Measurements from ENCODE around the gene CISH. TPM values are rescaled to one million over a fixed set of nuclear protein-coding genes. Genes with fewer than 3 reads are reported as not detected.

Gene CISH
- total and polyA plus RNA-seq, 10 of the 15 experiments (the other 5 are each of a cell fraction or from before 2014, with no cell fraction given), result 0.21 to 4.4 (median 1.8) TPM

DNA sequence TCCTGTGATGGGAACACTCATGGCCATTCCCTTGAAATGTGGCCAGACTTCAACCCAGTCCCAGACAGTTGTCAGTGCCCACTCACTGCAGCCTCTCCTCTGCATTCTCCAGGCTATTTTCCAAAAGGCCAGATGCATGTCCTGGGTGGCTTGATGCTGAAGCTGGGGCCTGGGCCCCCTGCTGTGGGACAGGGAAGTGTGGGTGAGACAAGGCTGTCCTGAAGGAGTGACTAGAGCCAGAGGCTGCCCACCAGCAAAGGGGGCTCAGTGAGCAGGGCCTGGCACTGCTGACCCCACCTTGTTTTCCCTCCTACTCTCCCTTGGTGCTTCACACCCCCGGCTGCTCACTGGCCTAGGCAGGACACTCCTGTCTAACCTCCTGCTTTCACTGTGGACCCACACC is 11.9 kb downstream of the CISH start:
- Histone ChIP-seq H3K4me2 (ENCODE audit: control insufficient read depth, insufficient read depth) (no peak overlapping the region), H4K20me1 (ENCODE audit: control insufficient read depth, insufficient read depth) (no peaks in the 10 kb centered on the region), H3K9ac (ENCODE audit: control insufficient read depth, insufficient read depth, low read length) (no peak overlapping the region), H3K4me1 (ENCODE audit: control insufficient read depth, insufficient read depth, low read length) (peaks cover 14% of the 10 kb centered on the region), H3K27ac (ENCODE audit: control insufficient read depth, insufficient read depth) (no peak overlapping the region), H3K36me3 (ENCODE audit: control insufficient read depth in 2 of 2, insufficient read depth in 2 of 2, low read length in 1 of 2) (no peaks in the 10 kb centered on the region), H2AFZ (ENCODE audit: control insufficient read depth, low read depth, low read length) (no peak overlapping the region), H3K4me3 (no peak overlapping the region), H3K79me2 (ENCODE audit: control insufficient read depth, insufficient read depth, low read length) (no peaks in the 10 kb centered on the region), H3K9me3 (replicated peaks; ENCODE audit: control insufficient read depth, insufficient read depth, low read length) (no peaks in the 10 kb centered on the region), H3K27me3 (replicated peaks in 1 of 2; ENCODE audit: control insufficient read depth in 2 of 2, insufficient read depth in 2 of 2, low read length in 1 of 2) (no peaks in the 10 kb centered on the region)
- in situ Hi-C loops (cut with MboI), result loop anchor here (25.0 kb wide), 1 partner anchor 1088 kb away; no protein-coding TSS in a partner anchor
- WGBS (ENCODE audit: insufficient coverage, insufficient replicate concordance, low lambda C conversion rate, missing lambda C conversion rate), result 50% methylated on average over 1 of the region's 1 CpG
- CTCF ChIA-PET, result interaction anchor here (1.9 to 4.8 kb wide), 2 partner anchors 9 to 16 kb away, joined by 11 to 42 read pairs; no protein-coding TSS in a partner anchor
- intact Hi-C loops (cut with micrococcal nuclease; ENCODE audit: unreplicated experiment), result no loop called here
- no TSS peak for BruUV-seq (replicated peaks)
- SMC1A ChIA-PET (ENCODE audit: uncharacterized antibody, unreplicated experiment), result interaction anchor here (3.3 kb wide), 1 partner anchor 9 kb away, joined by 15 read pairs; no protein-coding TSS in a partner anchor
- POLR2A ChIA-PET, result interaction anchor here (0.5 to 7.6 kb wide), 2 partner anchors 9 to 31 kb away, joined by 3 to 65 read pairs; no protein-coding TSS in a partner anchor
- TF ChIP-seq CBX3 (IDR thresholded peaks at IDR 0.05; ENCODE audit: borderline replicate concordance, low read depth) (no peak), ZNF274 (IDR thresholded peaks at IDR 0.05; ENCODE audit: insufficient read depth, insufficient read length) (no peak), RUNX3 (IDR thresholded peaks at IDR 0.05; ENCODE audit: low read length) (no peak), ZZZ3 (IDR thresholded peaks at IDR 0.05; ENCODE audit: control insufficient read depth, insufficient read length, low read depth) (no peak), CREB1 (IDR thresholded peaks at IDR 0.05; ENCODE audit: low read depth) (no peak), BRCA1 (IDR thresholded peaks at IDR 0.05; ENCODE audit: low read depth, low read length) (no peak), CBFB (IDR thresholded peaks at IDR 0.05; ENCODE audit: low read depth) (no peak), EZH2 (IDR thresholded peaks at IDR 0.05; ENCODE audit: borderline replicate concordance, control insufficient read depth, low read depth, low read length) (no peak), JUNB (IDR thresholded peaks at IDR 0.05) (no peak), REST (IDR thresholded peaks at IDR 0.05; ENCODE audit: low read depth, low read length) (no peak), GATAD2B (conservative IDR thresholded peaks at IDR 0.05; ENCODE audit: low read depth) (no peak), NRF1 (conservative IDR thresholded peaks at IDR 0.05; ENCODE audit: low read depth, low read length) (no peak), MYB (IDR thresholded peaks at IDR 0.05; ENCODE audit: borderline replicate concordance, low read depth, low read length) (no peak), ASH2L (IDR thresholded peaks at IDR 0.05; ENCODE audit: borderline replicate concordance, low read depth) (no peak), ZBED1 (IDR thresholded peaks at IDR 0.05; ENCODE audit: borderline replicate concordance) (no peak), DPF2 (IDR thresholded peaks at IDR 0.05) (no peak), JUND (IDR thresholded peaks at IDR 0.05; ENCODE audit: low read depth, low read length) (no peak)
- TF ChIP-seq, protein P1, sequence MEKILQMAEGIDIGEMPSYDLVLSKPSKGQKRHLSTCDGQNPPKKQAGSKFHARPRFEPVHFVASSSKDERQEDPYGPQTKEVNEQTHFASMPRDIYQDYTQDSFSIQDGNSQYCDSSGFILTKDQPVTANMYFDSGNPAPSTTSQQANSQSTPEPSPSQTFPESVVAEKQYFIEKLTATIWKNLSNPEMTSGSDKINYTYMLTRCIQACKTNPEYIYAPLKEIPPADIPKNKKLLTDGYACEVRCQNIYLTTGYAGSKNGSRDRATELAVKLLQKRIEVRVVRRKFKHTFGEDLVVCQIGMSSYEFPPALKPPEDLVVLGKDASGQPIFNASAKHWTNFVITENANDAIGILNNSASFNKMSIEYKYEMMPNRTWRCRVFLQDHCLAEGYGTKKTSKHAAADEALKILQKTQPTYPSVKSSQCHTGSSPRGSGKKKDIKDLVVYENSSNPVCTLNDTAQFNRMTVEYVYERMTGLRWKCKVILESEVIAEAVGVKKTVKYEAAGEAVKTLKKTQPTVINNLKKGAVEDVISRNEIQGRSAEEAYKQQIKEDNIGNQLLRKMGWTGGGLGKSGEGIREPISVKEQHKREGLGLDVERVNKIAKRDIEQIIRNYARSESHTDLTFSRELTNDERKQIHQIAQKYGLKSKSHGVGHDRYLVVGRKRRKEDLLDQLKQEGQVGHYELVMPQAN (conservative IDR thresholded peaks at IDR 0.05), result no peak
- TF ChIP-seq, protein P2, sequence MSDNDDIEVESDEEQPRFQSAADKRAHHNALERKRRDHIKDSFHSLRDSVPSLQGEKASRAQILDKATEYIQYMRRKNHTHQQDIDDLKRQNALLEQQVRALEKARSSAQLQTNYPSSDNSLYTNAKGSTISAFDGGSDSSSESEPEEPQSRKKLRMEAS (IDR thresholded peaks at IDR 0.05; ENCODE audit: low read depth, low read length), result no peak
- RAD21 ChIA-PET (ENCODE audit: unreplicated experiment), result interaction anchor here (1.7 kb wide), 1 partner anchor 10 kb away, joined by 9 read pairs; no protein-coding TSS in a partner anchor
- ATAC-seq (no peak), FAIRE-seq (no peak), DNase-seq (ENCODE audit: low read depth, low spot score) (no peak)

All from GM12878 (cell line).